CD4-positive, alpha-beta T cell treated with Interleukin-15 for 4 hours (primary cell): Measurements from ENCODE around the gene PAK6.
A peak's percentile ranks its signal among the peaks of the same experiment; 100 is the strongest.

ENCODE experiments used
- DNase-seq: peaks from one replicate; pipeline ENCODE4 v3.0.0-alpha.2; 2020; ENCODE audit warnings: low spot score

The PAK6 gene

GRCh38 chr15:40293006-40293405 lies 54.1 kb downstream of the PAK6 start:
- no peak for DNase-seq

GRCh38 chr15:40293905-40294895 lies 55.3 kb downstream of the PAK6 start:
- no peak for DNase-seq

- no peak for DNase-seq
Measured at GRCh38 chr15:40295297-40295696, 56.4 kb downstream of the PAK6 start.

GRCh38 chr15:40295877-40296560 lies 57.2 kb downstream of the PAK6 start:
- no peak for DNase-seq

GRCh38 chr15:40296561-40297230 lies 57.8 kb downstream of the PAK6 start:
- no peak for DNase-seq

GRCh38 chr15:40297356-40297755 lies 58.5 kb downstream of the PAK6 start:
- no peak for DNase-seq

- no peak for DNase-seq
Measured at GRCh38 chr15:40298216-40298935, 59.5 kb downstream of the PAK6 start.

- DNase-seq: no peak
Measured at GRCh38 chr15:40300367-40300766, 61.5 kb downstream of the PAK6 start.

- no peak for DNase-seq
Measured at GRCh38 chr15:40300771-40301170, 61.9 kb downstream of the PAK6 start.

- DNase-seq: no peak
Measured at GRCh38 chr15:40301467-40302179, 62.8 kb downstream of the PAK6 start.

- no peak for DNase-seq
Measured at GRCh38 chr15:40302288-40302886, 63.5 kb downstream of the PAK6 start.

- no peak for DNase-seq
Measured at GRCh38 chr15:40302981-40303380, 64.1 kb downstream of the PAK6 start.

- no peak for DNase-seq
Measured at GRCh38 chr15:40303576-40303975, 64.7 kb downstream of the PAK6 start.

- DNase-seq: no peak
Measured at GRCh38 chr15:40305281-40305680, 66.4 kb downstream of the PAK6 start.

- no peak for DNase-seq
Measured at GRCh38 chr15:40306371-40306770, 67.5 kb downstream of the PAK6 start.

- DNase-seq: no peak
Measured at GRCh38 chr15:40306908-40307307, 68.0 kb downstream of the PAK6 start.

GRCh38 chr15:40307421-40308211 lies 68.8 kb downstream of the PAK6 start, which contains the start of gene PLCB2:
Gene PLCB2, minus strand, starts transcription at chr15:40307935. Its CDS starts 263 bp downstream, at chr15:40307672.
- DNase-seq: peak; percentile 62

GRCh38 chr15:40309344-40309862 lies 70.5 kb downstream of the PAK6 start:
- no peak for DNase-seq
